Esophagus muscularis mucosa (tissue), 3 donors: ENCODE results near the gene RNF157.

ENCODE experiments used
- POLR2AphosphoS5 ChIP-seq, 2 donors: sonication (generic); formaldehyde crosslinking; IDR thresholded peaks; one replicate each; pipeline ENCODE4 v1.6.1; 2017; ENCODE audit warnings: antibody characterized with exemption in 2 of 2
- TF ChIP-seq, protein P1 (sequence below), 3 experiments: fragments of 200-600 bp in 2 of 3; fragments of 450-650 bp in 1 of 3; sonication (generic) in 2 of 3; IDR thresholded peaks; one replicate each; pipeline ENCODE4 v1.5.1; 2017 to 2019; ENCODE audit warnings: antibody characterized with exemption in 3 of 3, mild to moderate bottlenecking in 2 of 3, moderate library complexity in 1 of 3

DNA sequence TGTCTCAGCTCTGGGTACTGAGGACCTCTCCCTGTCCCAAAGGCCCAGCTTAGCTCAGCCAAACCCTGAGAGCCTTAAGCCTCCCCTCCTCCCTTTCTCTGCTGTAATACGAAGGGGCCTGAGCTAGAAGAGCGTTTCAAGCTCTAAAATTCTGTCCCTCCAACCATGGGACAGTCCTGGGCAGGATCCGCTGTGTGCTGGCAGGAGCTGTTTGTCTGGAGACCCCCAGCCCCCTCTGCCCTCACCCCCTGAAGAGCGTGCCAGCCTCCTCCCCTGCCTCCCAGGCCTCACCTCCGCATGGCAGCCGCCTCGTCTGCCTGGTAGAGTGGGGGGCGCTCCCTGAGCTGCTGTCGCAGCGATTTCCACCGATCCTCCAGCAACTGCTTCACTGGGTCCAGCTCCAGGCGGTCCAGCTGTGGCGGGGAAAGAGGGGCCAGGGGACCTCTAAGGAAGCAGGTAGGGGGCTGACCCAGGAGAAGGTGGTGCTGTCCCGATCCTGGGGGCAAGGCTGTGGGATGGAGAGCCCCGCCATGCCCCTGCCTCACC is 39.5 kb upstream of the RNF157 start:
- TF ChIP-seq, protein P1, sequence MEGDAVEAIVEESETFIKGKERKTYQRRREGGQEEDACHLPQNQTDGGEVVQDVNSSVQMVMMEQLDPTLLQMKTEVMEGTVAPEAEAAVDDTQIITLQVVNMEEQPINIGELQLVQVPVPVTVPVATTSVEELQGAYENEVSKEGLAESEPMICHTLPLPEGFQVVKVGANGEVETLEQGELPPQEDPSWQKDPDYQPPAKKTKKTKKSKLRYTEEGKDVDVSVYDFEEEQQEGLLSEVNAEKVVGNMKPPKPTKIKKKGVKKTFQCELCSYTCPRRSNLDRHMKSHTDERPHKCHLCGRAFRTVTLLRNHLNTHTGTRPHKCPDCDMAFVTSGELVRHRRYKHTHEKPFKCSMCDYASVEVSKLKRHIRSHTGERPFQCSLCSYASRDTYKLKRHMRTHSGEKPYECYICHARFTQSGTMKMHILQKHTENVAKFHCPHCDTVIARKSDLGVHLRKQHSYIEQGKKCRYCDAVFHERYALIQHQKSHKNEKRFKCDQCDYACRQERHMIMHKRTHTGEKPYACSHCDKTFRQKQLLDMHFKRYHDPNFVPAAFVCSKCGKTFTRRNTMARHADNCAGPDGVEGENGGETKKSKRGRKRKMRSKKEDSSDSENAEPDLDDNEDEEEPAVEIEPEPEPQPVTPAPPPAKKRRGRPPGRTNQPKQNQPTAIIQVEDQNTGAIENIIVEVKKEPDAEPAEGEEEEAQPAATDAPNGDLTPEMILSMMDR (IDR thresholded peaks at IDR 0.05) = no peak
- no peak for TF ChIP-seq POLR2AphosphoS5 (IDR thresholded peaks at IDR 0.05)
